CD4-positive, alpha-beta T cell treated with Interleukin-4 for 1 hour (primary cell): Measurements from ENCODE around the gene GTF2I.
"Not testable (repeated sequence)": the region's sequence is repeated elsewhere in the genome, so short reads cannot be mapped to it uniquely, and the experiment has no call there.

ENCODE experiments used
- DNase-seq, 2 donors: peaks; one replicate each; pipeline ENCODE4 v3.0.0-alpha.2; 2020 to 2022

Gene GTF2I

DNA sequence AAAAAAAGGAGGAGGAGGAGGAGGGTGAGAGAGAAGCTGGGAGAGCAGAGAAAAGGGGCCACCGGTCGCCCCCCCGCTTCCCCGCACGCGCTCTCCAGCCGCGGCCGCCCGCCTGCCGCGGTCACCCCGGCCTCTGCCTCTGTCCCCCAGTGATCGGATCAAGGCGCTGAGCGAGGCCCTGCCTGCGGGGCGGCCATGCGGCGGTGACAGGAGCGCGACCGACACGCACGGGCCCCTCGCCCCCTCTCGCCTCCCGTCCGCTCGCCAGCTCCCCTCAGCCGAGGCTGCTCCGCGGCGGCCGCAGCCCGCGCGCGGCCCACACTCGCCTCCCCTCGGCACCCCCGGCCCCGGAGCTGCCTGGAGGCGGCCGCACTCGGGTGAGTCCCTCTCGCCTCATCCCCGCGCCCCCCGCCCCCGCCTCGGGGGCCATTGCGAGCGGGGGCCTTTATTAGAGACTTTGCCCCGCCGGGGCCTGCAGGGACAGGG, at the start of gene GTF2I:
Gene GTF2I, plus strand, starts transcription at position 27 of the 486 bp plus-strand sequence. CDS start 31,411 bp downstream, outside the sequence.
- no peak for DNase-seq

DNA sequence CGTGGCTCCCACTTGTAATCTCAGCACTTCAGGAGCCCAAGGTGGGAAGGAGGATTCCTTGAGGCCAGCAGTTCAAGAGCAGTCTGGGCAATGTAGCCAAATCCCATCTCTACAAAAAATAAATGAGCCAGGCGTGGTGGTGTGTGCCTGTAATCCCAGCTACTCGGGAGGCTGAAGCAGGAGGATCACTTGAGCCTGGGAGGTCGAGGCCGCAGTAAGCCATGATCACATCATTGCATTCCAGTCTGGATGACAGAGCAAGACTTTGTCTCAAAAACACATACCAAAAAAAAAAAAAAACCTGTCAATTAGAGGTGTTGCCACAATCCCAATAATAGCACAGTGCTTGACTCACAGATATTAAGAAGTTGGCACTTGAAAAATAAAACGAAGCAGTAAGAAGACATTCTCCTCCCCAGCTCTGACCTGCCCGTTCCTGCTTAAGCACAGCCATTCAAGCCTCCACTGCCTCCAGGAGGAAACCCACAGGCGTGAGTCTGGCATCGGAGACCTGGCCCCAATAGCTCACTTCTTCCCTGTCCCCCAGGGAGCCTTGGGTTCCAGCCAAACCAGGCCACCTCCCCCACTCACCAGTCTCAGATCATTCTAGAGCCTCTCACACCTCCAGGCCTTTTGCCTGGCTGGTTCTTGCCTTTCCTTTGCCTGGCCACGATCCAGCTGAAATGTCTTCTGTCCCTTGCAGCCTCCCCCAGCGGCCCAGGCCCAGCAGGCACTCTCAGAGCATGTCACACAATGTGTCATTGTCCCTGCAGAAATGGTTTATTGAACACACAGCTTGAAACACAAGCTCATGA, 45.3 kb upstream of the GTF2I start:
- no peak for DNase-seq

DNA sequence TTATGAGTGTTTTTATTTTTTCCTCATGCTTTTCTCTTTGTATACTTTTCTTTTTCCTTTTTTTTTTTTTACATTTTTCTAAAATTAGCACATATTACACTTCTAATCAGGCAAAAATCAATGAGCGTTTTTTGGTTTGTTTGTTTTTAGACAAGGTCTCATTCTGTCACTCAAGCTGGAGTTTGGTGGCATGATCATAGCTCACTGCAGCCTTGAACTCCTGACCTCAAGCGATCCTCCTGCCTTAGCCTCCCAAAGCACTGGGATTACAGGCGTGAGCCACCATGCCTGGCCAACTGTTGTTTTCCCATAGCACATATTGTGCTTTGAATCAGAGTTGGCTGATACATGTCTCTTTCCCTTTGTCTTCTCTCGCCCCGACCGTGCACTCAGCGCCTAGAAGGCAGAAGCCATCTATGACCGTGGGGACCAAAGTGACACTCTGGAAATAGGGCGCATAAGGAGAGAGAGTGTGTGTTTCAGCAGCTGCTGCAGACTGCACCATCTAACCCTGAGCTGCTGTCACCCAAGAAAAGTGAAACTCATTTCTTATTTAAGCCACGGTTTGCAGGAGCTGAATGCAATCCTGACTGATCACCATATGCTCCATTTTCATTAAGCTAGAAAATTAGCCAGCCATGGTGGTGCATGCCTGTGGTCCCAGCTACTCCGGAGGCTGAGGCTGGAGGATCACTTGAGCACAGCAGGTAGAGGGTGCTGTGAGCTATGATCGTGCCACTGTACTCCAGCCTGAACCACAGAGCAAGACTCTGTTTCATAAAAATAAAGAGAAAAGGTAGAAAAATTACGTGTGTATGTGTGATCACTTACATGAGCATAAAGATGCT, 41.4 kb upstream of the GTF2I start:
- DNase-seq = no peak

DNA sequence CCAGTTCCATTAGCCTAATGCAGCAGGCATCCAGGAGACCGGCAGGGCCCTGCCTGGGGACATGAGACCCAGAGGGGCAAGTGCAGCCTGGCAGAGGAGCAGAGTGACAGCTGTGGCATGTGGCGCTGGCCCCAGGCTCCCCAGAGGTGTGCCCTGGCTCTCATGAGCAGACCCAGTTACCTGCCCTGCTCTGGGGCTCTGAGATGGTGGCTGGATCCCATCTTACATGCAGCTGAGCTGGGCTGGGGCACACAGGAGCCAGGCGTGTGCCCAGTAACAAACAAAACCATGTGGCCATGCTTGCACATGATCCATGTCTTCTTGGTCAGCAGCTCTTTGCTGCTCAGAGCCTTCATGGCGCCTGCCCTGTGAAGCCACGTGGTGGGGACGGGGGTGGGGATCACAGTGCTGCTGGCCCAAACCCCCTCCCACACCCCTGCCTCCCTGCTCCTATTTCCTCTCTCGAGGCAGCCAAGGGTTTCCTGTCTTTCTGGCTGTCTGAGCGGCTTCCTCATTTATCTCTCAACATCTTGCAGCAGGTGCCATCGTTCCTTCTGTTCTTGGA, 40.3 kb upstream of the GTF2I start:
- DNase-seq = peak in 1 of 2 donors; percentile 21

DNA sequence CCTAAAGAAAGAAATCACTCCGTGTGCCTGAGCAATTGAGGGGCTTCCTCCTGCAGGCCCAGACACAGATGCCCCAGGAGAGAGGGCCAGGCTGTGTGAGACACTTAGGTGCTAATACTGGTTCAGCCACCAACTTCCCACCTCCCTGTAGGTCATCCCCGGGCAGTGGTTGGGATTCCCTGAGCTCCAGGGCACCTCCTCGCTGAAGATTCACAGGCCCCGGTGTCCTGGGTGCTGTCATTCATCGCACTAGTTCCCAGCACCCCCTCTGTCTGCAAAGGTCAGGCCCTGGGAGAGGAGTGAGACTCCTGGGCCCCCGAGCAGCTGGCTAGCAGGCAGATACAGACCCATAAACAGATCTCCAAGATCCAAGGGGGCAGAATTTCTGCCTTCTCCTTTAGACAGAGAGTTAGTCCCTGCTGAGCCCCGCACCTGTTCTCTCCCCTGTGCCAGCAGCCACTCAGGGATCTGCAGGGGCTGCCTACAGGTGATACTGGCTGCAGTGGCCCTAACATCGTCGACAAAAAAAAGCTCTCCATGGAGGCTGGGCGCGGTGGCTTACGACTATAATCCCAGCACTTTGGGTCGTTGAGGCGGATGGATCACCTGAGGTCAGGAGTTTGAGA, 38.2 kb upstream of the GTF2I start:
- DNase-seq = no peak

DNA sequence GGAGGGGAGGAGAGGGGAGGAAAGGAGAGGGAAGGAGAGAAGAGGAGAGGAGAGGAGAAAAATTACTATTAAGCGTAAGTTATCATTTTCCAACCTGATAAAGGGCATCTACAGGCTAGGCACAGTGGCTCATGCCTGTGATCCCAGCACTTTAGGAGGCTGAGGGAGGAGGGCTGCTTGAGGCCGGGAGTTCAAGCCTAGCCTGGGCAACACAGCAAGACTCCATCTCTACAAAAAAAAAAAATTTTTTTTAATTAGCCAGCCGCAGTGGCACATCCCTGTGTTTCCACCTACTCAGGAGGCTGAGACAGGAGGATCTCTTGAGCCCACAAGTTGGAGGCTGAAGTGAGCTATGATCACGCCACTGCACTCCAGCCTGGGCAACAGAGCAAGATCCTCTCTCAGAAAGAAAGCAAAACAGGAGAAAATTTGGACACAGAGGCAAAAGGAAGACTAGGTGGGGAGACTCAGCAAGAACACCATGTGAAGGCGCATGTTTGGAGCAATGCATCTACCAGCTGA, 35.2 kb upstream of the GTF2I start:
- no peak for DNase-seq

DNA sequence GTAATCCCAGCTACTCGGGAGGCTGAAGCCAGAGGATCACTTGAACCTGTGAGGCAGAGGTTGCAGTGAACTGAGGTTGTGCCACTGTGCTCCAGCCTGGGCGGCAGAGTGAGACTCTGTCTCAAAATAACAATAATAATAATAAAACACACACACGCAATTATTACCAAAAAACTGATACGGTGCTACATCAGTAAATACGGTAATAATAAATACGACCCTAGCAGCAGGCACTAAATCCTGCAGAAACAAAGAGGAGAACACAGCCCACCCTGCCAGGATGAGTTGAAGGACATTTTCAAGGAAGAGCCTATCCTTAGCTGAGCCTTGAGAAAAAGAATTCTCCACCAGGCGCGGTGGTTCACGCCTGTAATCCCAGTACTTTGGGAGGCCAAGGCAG, 34.4 kb upstream of the GTF2I start:
- DNase-seq = no peak

DNA sequence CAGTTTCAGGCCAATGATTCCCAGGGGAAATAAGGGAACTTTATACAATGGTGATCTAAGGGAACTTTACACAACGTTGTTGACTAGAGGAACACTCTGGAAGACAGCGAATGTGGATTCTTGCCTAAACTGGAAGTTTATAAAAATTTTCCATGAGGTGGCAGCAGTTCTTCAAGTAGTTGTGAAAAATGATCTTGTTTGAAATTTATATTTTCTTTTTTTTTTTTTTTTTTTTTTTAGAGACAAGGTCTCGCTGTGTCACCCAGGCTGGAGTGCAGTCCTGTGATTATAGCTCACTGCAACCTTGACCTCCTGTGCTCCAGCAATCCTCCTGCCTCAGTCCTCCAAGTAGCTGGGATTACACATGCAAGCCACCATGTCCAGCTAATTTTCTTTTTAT, 32.1 kb upstream of the GTF2I start:
- peak in 1 of 2 donors; percentile 40 for DNase-seq

DNA sequence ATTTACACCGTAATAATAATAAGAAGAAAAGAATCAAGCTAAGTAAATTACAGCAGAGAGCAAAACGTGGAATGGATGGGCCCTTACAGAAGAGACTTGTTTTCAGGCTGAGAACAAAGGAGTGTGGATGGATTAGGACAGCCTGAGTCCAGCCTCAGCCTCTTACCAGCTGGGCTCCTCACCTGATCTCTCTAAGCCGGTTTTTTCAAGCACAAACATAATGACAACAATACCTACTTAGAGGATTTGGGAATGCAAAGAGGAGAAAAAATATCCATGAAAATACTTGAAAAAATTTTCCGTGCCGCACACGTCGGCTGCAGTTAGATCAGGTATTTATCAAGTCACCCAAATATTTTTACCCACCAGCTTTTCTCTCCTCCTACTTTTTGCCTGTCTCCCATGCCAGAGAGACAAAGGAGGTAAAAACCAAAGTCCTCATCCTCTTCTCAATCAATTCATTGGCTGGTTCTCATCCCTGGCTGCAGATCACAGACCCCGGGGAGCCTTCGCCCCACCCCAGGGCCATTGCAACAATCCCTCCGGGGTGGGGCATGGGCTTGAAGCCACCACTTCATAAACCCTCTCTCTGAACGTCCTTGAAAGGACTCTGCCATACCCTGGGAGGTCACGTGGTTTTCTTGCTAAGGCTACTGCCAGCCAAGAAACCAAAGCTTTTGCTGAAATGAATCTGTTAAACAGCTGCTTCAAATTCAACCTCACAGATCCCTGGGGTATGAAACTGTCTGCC, 29.7 kb upstream of the GTF2I start:
- no peak for DNase-seq

DNA sequence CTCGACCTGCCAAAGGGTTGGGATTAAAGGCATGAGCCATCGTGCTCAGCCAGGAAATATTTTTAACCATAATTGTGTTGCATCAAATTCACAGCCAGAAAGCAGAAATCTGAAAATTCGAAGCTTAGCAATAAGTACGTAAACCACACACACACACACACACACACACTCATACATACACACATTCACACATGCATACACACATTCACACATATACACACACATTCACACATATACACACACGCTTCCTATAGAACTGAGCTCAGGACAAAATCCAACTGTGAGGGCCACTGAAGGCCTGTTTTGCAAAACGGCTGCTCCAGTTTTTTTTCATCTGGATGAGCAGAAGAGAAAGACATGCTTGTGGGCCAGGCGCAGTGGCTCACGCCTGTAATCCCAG, 25.0 kb upstream of the GTF2I start:
- no peak for DNase-seq

DNA sequence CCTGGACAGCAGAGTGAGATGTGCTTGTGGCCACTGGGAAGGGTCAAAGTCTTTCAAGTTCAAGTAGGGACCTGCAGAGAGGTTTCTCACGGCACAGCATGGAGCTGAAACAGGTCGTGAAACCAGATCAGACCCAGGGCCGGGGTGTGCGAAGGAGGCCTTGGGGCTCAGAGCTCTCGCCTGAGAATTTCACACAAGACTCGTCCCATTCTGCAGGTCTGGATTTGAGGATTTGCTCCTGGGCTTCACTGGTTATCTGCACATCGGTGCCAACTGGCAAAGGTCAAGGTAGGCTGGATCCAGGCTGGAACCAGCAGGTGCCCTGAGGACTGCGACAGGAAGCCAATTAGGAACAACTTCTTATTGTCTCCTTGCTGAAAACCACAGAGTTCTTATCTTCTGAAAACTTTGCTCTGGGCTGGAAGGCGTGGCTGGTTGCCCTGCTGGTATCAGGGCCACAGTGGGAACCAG, 24.0 kb upstream of the GTF2I start:
- no peak for DNase-seq

DNA sequence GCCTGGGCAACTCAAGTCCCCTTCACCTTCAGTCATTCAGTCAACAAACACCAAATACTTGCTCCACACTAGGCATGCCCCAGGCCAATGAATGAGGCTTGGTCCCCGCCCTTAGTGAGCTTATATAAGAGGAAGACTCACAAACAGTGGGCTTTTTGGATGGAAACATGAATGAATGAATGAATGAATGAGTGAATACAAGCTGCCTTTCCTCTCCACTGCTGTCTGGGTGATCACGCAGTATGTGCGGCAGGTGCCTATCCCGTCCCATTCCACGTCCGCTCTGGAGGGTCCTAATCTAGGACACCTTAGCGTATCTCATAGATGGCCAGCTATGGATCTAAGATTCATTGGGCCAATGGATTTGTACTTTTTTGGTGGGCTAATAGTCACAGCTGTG, 19.8 kb upstream of the GTF2I start:
- no peak for DNase-seq

DNA sequence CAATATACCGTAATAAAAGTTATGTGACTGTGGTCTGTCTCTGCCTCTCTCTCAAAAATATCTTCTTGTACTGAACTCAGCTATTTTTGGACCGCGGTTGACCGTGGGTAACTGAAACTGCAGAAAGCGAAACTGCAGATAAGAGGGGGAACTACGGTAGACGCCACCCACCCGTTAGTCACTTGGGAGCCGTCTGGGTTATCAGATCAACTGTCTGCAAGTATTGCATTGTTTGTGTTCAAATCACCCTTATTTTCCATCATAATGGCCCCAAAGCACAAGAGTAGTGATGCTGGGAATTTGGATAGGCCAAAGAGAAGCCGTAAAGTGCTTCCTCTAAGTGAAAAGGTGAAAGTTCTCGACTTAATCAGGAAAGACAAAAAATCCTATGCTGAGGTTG, 7.5 kb upstream of the GTF2I start:
- DNase-seq = peak; percentile 78 to 79

DNA sequence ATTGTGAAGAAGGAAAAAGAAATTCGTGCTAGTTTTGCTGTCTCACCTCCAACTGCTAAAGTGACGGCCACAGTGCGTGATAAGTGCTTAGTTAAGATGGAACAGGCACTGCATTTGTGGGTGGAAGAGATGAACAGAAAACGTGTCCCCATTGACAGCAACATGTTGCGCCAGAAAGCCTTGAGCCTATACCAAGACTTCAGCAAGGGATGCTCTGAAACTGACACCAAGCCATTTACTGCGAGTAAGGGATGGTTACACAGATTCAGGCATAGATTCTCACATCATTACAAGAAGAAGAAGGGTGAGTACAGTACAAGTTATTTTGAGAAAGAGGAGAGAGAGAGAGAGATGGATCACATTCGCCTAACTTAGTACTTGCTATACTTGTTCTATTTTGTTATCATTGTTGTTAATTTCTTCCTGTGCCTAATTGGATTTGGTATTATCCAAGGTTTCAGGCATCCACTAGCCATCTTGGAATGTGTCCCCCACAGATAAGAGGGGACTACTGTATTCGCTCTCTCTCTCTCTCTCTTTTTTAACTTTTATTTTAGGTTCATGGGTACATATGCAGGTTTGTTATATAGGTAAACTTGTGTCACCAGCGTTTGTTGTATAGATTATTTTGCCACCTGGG, 6.9 kb upstream of the GTF2I start:
- DNase-seq = not testable (repeated sequence)

DNA sequence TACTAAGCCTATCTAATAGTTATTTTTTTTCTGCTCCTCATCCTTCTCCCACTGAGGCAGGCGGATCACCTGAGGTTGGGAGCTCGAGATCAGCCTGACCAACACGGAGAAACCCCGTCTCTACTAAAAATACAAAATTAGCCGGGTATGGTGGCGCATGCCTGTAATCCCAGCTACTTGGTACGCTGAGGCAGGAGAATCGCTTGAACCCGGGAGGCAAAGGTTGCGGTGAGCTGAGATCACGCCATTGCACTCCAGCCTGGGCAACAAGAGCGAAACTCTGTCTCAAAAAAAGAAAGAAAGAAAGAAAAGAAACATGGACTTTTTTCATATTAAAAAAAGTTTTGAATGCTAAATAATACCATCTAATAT, 6.4 kb upstream of the GTF2I start:
- not testable (repeated sequence) for DNase-seq

DNA sequence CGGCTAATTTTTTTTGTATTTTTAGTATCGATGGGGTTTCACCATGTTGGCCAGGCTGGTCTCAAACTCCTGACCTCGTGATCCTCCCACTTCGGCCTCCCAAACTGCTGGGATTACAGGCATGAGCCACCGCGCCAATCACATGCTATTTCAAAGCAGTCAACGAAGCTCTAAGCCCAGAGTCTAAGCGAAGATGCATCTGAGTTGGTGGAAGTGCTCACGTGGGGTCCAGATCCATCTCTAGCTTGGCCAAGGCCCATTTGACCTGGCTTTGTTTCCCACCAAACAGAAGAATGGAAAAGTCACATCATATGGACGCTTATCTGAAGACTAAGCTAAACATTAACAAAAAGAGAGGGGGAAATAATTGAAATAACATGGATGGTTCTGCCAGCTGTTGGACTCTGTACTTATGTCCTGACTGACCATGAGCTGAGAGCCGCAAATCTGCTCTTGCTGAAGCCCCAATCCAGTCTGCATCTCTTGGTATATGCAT, 3.8 kb upstream of the GTF2I start:
- DNase-seq = no peak

DNA sequence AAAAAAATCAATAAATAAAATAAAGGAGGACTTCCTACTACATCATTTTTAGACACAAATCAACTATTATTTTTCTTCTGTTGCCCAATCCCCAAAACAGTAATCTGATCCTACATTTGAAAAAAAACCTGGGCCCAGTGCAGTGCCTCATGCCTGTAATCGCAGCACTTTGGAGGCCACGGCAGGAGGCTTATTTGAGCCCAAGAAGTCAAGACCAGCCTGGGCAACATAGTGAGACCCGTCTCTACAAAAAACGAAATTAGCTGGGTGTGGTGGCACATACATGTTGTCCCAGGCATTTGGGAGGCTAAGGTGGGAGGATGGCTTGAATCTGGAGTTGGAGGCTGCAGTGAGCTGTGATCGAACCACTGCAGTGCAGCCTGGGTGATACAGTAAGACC, 2.7 kb upstream of the GTF2I start:
- no peak for DNase-seq

DNA sequence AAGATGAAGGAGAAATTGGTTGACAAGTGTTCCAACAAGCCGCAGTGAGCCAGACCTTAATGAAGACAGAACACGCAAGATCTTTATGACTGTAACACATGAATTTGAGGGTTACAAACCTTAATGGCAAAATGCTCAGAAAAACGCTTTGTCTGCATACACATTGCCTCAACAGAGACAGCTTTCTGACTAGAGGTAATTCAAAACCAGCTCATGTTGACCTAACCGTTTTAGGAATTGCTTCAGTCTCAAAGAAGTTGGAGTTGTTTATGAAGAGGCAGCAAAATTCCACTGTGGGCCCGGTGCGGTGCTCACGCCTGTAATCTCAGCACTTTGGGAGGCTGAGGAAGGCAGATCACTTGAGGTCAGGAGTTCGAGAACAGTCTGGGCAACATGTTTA, 2.2 kb upstream of the GTF2I start:
- DNase-seq = no peak

DNA sequence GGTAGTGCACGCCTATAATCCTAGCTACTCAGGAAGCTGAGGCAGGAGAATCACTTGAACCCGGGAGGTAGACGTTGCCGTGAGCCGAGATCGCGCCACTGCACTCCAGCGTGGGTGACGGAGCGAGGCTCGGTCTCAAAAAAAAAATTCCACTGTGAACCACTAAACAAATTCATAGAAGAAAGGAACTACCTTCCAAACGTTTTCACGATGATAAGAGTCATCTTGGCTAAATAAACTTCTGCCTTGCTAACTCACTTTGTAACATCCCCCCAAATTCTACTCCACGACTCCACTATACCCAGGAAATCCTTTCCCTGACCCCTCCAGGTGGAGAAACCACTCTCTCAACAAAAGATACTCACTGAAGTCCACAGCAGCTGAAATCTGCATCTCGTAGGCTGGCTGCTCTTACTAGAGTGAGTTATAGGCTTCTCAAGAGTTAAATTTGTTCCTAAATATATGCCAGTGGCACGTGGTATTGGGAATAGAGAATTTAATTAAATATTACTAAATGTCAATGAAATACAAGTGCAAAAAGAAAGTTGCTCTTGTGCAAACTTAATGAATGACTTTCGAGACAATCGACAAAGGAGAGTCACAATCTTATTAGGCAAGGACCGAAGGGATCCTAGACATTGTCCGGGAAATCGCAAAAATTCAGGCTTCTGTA, 1.6 kb upstream of the GTF2I start:
- no peak for DNase-seq

DNA sequence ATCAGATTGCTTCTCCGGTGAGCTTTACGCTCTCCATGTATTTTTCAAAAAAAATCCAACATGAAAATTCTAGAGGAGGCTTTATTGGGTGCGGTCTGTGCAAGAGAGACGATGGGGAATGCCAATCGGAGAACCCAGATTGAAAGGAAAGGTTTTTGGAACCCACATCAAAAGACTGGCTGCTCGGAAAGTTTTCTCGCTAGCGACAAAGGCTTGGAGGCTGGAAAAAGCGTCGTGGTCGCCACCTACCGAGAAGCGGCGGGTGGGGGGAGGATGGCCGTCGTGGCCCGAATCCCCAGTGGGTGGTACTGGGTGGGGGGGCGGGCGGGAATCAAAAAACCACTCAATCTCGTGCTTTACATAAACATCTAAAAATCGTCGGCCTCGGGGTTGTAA, 1.1 kb upstream of the GTF2I start:
- peak; percentile 40 to 65 for DNase-seq
